NT2/D1 (cell line): Measurements from ENCODE around the gene STK32B.

Experiments
- SUZ12 ChIP-seq: IDR thresholded peaks from 2 replicates; pipeline ENCODE4 v1.6.1; 2011; ENCODE audit not compliant: insufficient read length, insufficient read depth; ENCODE audit errors: extremely low read depth
- YY1 ChIP-seq: IDR thresholded peaks from 2 replicates; pipeline ENCODE4 v1.6.1; 2011; ENCODE audit not compliant: insufficient read length, insufficient read depth
- ZNF274 ChIP-seq: IDR thresholded peaks from 2 replicates; pipeline ENCODE4 v1.6.1; 2011; ENCODE audit warnings: mild to moderate bottlenecking, low read depth, low read length

- no peak for TF ChIP-seq SUZ12
- no peak for TF ChIP-seq ZNF274
- TF ChIP-seq YY1, result no peak
Measured at GRCh38 chr4:5120468-5120867, 69.2 kb downstream of the STK32B start.
